ENCODE results near the gene RHBDL3. TPM values are rescaled to one million over a fixed set of nuclear protein-coding genes. Genes with fewer than 3 reads are reported as not detected.

The RHBDL3 gene
- total and polyA plus RNA-seq, 10 of the 15 experiments (the other 5 are each of a cell fraction or from before 2014, with no cell fraction given) = 0.04 to 0.24 (median 0.04) TPM; not detected in 5

GRCh38 chr17:32222621-32223020 is 43.0 kb upstream of the RHBDL3 start:
- Histone ChIP-seq H3K27me3 (replicated peaks in 1 of 2; ENCODE audit: control insufficient read depth in 2 of 2, insufficient read depth in 2 of 2, low read length in 1 of 2) (no peaks in the 10 kb centered on the region), H3K36me3 (ENCODE audit: control insufficient read depth in 2 of 2, insufficient read depth in 2 of 2, low read length in 1 of 2) (0 out of 4 replicates have a peak, but pooled peaks cover 0 to 3% of the 10 kb centered on the region in 2 experiments), H3K4me3 (no peak overlapping the region), H3K9ac (ENCODE audit: control insufficient read depth, insufficient read depth, low read length) (no peak overlapping the region), H3K4me2 (ENCODE audit: control insufficient read depth, insufficient read depth) (no peak overlapping the region; the same call in 1 of the 2 replicates), H3K4me1 (ENCODE audit: control insufficient read depth, insufficient read depth, low read length) (peaks cover 21% of the 10 kb centered on the region), H3K9me3 (replicated peaks; ENCODE audit: control insufficient read depth, insufficient read depth, low read length) (no peaks in the 10 kb centered on the region), H2AFZ (ENCODE audit: control insufficient read depth, low read depth, low read length) (no peak overlapping the region), H4K20me1 (ENCODE audit: control insufficient read depth, insufficient read depth) (no peaks in the 10 kb centered on the region), H3K27ac (ENCODE audit: control insufficient read depth, insufficient read depth) (no peak overlapping the region), H3K79me2 (ENCODE audit: control insufficient read depth, insufficient read depth, low read length) (no peaks in the 10 kb centered on the region)
- ChIA-PET POLR2A (interaction anchor here (0.5 kb wide), 1 partner anchor 152 kb away, joined by 4 read pairs; no protein-coding TSS in a partner anchor), SMC1A (ENCODE audit: uncharacterized antibody, unreplicated experiment) (interaction anchor here (1.1 kb wide), 1 partner anchor 9 kb away, joined by 3 read pairs; no protein-coding TSS in a partner anchor), RAD21 (ENCODE audit: unreplicated experiment) (no interaction called here), CTCF (interaction anchor here (2.3 kb wide), 1 partner anchor 96 kb away, joined by 8 read pairs; no protein-coding TSS in a partner anchor)
- FAIRE-seq (no peak), ATAC-seq (no peak), DNase-seq (ENCODE audit: low read depth, low spot score) (no peak)
- whole genome bisulfite sequencing (ENCODE audit: insufficient coverage, insufficient replicate concordance, low lambda C conversion rate, missing lambda C conversion rate) = 100% methylated on average over 3 of the region's 3 CpGs
- BruUV-seq (replicated peaks) = no TSS peak
- in situ Hi-C loops (cut with MboI) (no loop called here), intact Hi-C loops (cut with micrococcal nuclease; ENCODE audit: unreplicated experiment) (no loop called here)
- no peak for TF ChIP-seq ESRRA (IDR thresholded peaks at IDR 0.05; ENCODE audit: low read length)
- TF ChIP-seq CREB1 (IDR thresholded peaks at IDR 0.05; ENCODE audit: low read depth) = no peak
- TF ChIP-seq KAT2A (conservative IDR thresholded peaks at IDR 0.05; ENCODE audit: control insufficient read depth, low read depth, low read length) = no peak
- TF ChIP-seq GABPA (IDR thresholded peaks at IDR 0.05; ENCODE audit: low read depth) = no peak
- TF ChIP-seq RELB (IDR thresholded peaks at IDR 0.05; ENCODE audit: low read depth) = no peak
- no peak for TF ChIP-seq NFIC (IDR thresholded peaks at IDR 0.05; ENCODE audit: low read depth, low read length)
- TF ChIP-seq RB1 (IDR thresholded peaks at IDR 0.05; ENCODE audit: borderline replicate concordance) = no peak
- TF ChIP-seq MYB (IDR thresholded peaks at IDR 0.05; ENCODE audit: borderline replicate concordance, low read depth, low read length) = no peak
- no peak for TF ChIP-seq USF1 (IDR thresholded peaks at IDR 0.05; ENCODE audit: borderline replicate concordance, extremely low read length, insufficient read depth, low read depth, low read length)
- TF ChIP-seq E4F1 (IDR thresholded peaks at IDR 0.05; ENCODE audit: borderline replicate concordance, partially characterized antibody) = no peak
- TF ChIP-seq RCOR1 (conservative IDR thresholded peaks at IDR 0.05; ENCODE audit: low read depth, low read length) = no peak
- TF ChIP-seq ZNF207 (IDR thresholded peaks at IDR 0.05; ENCODE audit: borderline replicate concordance) = no peak
- no peak for TF ChIP-seq MTA2 (IDR thresholded peaks at IDR 0.05; ENCODE audit: low read depth)
- no peak for TF ChIP-seq EP300 (IDR thresholded peaks at IDR 0.05; ENCODE audit: borderline replicate concordance in 1 of 2, control insufficient read depth in 1 of 2, low read depth in 2 of 2, low read length in 2 of 2)
- TF ChIP-seq HCFC1 (IDR thresholded peaks at IDR 0.05; ENCODE audit: low read length) = no peak
- no peak for TF ChIP-seq FOS (IDR thresholded peaks at IDR 0.05; ENCODE audit: borderline replicate concordance, extremely low read depth, insufficient read length)
- no peak for TF ChIP-seq RUNX3 (IDR thresholded peaks at IDR 0.05; ENCODE audit: low read length)
- no peak for TF ChIP-seq CBX5 (IDR thresholded peaks at IDR 0.05; ENCODE audit: low read depth)
